22Rv1 (cell line): ENCODE results near the gene UNC93A.
"Not testable (repeated sequence)": the region's sequence is repeated elsewhere in the genome, so short reads cannot be mapped to it uniquely, and the experiment has no call there.

Experiments
- H3K27ac ChIP-seq: fragments of 450-650 bp; 2 replicates; pipeline ENCODE4 v1.5.1; 2017
- CTCF ChIP-seq: fragments of 450-650 bp; IDR thresholded peaks from 2 replicates; pipeline ENCODE4 v1.5.1; 2017; ENCODE audit warnings: mild to moderate bottlenecking
- ZFX ChIP-seq: fragments of 450-650 bp; IDR thresholded peaks from 2 replicates; pipeline ENCODE4 v1.6.1; 2017; ENCODE audit warnings: antibody characterized with exemption, borderline replicate concordance

Gene UNC93A

DNA sequence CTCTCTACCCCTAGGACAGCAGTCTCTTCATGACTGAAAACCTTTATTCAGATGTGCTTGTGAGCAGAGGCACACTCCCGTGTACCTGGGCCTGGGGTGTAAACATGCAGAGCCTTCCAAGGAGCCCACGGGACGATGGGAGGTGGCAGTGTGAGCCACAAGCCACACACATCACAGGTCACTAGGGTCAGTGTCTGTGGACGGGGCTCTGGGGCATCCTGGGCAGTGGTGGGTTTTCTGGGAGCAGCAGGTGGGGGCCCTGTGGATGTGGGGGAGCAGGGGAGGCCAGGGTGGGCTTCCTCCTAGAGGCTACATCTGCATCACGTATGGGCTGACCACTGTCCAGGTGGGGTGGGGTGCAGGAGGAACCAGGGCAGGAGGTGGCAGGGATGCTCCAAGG is 17.1 kb downstream of the UNC93A start:
- no peak overlapping the region for H3K27ac ChIP-seq
- no peak for TF ChIP-seq ZFX
- TF ChIP-seq CTCF, result no peak

DNA sequence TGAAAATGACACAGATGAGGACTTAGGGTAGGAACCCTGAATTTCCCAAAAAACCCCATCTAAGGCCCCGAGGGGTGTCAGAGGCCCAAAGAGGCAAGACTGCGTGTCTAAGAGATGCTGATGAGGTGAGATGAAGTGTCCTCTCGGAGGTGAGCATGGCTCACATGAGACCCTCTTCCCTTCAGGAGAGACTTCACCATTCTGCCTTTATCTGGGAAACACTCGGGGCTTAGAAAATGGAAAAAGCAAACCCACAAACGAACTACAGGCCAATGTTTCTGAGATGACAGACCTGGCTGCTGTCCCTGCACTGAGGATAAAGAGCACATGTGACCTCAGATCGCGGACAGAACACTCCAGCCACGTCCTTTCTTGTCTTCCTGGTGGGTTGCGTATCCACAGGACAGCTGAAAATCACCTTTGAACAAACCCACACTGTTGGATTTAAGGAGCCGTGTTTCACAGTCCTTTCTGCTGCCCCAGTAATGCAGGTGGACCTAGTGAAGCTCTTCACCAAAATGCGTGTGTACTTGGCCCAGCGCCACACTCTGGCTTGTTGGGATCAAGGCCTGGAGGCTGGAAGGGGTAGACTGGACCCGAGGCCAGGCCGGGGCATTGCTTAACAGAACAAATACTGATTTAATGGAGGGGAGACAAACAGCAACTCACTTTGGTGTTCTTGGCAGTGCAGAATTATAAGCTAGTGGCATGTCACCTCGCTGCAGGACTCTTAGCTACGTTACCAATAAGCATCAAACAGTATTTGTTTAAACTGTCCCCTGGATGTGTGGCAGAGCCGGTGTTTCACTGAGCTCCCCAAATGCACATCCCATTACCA is 18.5 kb downstream of the UNC93A start:
- H3K27ac ChIP-seq, result not testable (repeated sequence)

- no peak overlapping the region for H3K27ac ChIP-seq
- no peak for TF ChIP-seq ZFX
- TF ChIP-seq CTCF, result no peak
Measured at GRCh38 chr6:167311286-167311685, 20.2 kb downstream of the UNC93A start.

- not testable (repeated sequence) for H3K27ac ChIP-seq
Measured at GRCh38 chr6:167311691-167312090, 20.6 kb downstream of the UNC93A start.

- H3K27ac ChIP-seq, result no peak overlapping the region
- no peak for TF ChIP-seq ZFX
- no peak for TF ChIP-seq CTCF
Measured at GRCh38 chr6:167314180-167314821, 23.2 kb downstream of the UNC93A start.

DNA sequence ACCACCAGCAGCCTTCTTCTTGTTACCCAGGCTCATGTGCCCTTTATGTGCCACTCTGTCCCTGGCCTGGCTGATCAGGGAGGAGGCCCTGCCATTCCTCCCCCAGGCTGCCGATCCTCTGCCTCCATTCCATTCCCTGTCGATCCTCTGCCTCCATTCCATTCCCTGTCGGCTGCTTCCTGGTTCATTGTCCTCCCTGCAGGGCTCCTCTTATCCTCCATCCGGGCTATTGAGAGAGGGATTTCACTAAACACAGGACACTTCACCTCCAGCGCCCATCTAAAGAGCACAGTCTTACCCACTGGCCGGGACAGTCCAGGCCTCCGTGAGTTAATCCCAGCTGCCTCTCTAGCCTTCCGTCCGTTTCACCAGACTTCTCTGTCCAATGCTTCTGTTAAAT is 26.1 kb downstream of the UNC93A start:
- no peak for TF ChIP-seq CTCF
- TF ChIP-seq ZFX, result no peak
- H3K27ac ChIP-seq, result no peak overlapping the region

DNA sequence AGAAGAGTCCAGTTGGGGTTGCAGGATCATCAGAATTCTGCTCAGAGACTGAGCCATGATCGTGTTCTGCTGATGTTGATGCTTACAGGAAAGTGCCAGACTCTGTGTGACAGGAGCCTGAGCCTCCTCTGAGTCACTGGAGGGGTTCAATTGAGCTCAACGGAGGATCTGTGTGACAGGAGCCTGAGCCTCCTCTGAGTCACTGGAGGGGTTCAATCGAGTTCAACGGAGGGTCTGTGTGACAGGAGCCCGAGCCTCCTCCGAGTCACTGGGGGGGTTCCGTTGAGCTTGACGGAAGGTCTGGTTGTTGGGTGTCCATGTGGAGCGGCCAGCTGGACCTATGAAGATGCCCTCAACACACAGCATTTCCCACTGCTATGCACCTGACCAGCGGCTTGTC is 27.2 kb downstream of the UNC93A start:
- H3K27ac ChIP-seq, result not testable (repeated sequence)

DNA sequence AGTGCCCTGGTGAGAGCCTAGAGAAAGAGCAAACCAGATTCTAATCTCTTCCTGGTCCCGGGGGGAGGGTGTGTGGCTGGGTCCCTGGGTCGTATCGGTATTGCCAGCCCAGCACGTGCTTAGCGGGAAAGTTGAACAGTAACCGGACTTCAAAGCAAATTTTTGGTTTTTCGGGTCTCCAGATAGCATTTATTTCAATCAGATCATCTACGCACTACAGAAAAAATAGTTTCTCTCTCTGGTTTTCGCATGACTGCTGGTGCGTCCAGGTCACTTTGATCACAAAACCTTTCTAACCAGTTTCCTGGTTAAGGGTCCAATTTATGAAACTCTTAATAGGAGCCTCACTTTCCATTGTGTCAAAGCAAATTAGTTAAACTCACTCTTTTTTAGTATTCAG is 27.7 kb downstream of the UNC93A start:
- H3K27ac ChIP-seq, result not testable (repeated sequence)

- H3K27ac ChIP-seq, result not testable (repeated sequence)
Measured at GRCh38 chr6:167319856-167320753, 29.0 kb downstream of the UNC93A start.

GRCh38 chr6:167320754-167321056 is 29.6 kb downstream of the UNC93A start:
- not testable (repeated sequence) for H3K27ac ChIP-seq

GRCh38 chr6:167321185-167321584 is 30.1 kb downstream of the UNC93A start:
- H3K27ac ChIP-seq, result not testable (repeated sequence)
